PFSK-1 (cell line): ENCODE data around the gene EP300.

Experiments used
- POLR2AphosphoS5 ChIP-seq: IDR thresholded peaks from 2 replicates; pipeline ENCODE4 v1.6.1; 2012; ENCODE audit warnings: low read depth, mild to moderate bottlenecking, control low read depth, low read length, moderate library complexity
- TAF1 ChIP-seq: IDR thresholded peaks from 2 replicates; pipeline ENCODE4 v1.6.1; 2012; ENCODE audit warnings: low read length, control low read depth, borderline replicate concordance; ENCODE audit not compliant: insufficient read depth
- TF ChIP-seq, protein P1 (sequence below), 2 experiments: IDR thresholded peaks; 2 replicates each; pipeline versions ENCODE4 v1.6.1 to v1.8.0; 2011 to 2012; ENCODE audit warnings: low read depth in 2 of 2, low read length in 2 of 2, control low read depth in 1 of 2, inconsistent platforms in 1 of 2, mild to moderate bottlenecking in 1 of 2, moderate library complexity in 1 of 2; ENCODE audit not compliant: insufficient read depth in 1 of 2

DNA sequence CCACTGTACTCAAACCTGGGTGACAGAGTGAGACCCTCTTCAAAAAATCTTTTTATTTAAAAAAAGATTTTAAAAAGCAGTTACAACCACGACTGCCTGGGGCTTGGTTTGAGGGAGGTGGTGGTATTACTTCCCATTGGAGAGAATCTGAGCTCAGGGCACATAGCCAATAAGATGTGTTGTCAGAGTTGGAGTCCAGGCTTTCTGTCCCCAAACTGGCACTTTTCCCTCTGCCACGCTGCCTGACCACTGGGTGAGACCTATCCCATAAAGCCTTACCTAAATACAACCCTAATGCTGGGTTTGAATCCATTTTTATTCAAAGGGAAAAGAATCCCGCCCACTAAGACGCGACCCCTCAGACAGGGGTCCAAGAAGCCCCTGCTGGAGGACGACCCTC, 136.8 kb downstream of the EP300 start:
- no peak for TF ChIP-seq TAF1
- TF ChIP-seq, protein P1, sequence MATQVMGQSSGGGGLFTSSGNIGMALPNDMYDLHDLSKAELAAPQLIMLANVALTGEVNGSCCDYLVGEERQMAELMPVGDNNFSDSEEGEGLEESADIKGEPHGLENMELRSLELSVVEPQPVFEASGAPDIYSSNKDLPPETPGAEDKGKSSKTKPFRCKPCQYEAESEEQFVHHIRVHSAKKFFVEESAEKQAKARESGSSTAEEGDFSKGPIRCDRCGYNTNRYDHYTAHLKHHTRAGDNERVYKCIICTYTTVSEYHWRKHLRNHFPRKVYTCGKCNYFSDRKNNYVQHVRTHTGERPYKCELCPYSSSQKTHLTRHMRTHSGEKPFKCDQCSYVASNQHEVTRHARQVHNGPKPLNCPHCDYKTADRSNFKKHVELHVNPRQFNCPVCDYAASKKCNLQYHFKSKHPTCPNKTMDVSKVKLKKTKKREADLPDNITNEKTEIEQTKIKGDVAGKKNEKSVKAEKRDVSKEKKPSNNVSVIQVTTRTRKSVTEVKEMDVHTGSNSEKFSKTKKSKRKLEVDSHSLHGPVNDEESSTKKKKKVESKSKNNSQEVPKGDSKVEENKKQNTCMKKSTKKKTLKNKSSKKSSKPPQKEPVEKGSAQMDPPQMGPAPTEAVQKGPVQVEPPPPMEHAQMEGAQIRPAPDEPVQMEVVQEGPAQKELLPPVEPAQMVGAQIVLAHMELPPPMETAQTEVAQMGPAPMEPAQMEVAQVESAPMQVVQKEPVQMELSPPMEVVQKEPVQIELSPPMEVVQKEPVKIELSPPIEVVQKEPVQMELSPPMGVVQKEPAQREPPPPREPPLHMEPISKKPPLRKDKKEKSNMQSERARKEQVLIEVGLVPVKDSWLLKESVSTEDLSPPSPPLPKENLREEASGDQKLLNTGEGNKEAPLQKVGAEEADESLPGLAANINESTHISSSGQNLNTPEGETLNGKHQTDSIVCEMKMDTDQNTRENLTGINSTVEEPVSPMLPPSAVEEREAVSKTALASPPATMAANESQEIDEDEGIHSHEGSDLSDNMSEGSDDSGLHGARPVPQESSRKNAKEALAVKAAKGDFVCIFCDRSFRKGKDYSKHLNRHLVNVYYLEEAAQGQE (IDR thresholded peaks at IDR 0.05; ENCODE audit: insufficient read depth in 1 of 2, low read depth in 2 of 2, low read length in 2 of 2): no peak
- no peak for TF ChIP-seq POLR2AphosphoS5
